Measurements from ENCODE around the gene GP1BA.
"Not testable (repeated sequence)": the region's sequence is repeated elsewhere in the genome, so short reads cannot be mapped to it uniquely, and the experiment has no call there.

Gene GP1BA

DNA sequence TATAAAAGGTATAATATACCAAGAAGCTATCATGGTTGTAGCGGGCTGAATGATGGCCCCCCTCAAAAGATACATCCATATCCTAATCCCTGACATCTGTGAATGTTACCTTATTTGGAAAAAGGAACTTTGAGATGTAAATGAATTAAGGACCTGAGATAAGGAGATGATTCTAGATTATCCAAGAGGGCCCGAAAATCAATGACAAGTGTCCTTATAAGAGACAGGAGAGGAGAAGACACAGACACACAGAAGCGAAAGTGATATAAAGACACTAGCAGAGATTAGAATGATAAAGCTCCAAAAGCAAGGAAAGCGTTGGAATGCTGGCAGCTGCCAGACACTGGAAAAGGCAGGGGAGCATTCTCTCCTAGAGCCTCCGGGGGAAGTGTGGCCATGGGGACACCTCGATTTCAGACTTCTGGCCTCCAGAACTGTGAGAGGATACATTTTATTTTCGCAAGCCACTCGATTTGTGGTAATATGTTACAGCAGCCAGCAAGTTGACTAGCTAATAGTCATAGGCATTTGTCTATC lies 12.5 kb upstream of the GP1BA start:
- DNase-seq (ENCODE audit: low read depth) = no peak
- no peak overlapping the region for H3K4me3 ChIP-seq (ENCODE audit: low read depth, low read length)
- TF ChIP-seq, protein P1, sequence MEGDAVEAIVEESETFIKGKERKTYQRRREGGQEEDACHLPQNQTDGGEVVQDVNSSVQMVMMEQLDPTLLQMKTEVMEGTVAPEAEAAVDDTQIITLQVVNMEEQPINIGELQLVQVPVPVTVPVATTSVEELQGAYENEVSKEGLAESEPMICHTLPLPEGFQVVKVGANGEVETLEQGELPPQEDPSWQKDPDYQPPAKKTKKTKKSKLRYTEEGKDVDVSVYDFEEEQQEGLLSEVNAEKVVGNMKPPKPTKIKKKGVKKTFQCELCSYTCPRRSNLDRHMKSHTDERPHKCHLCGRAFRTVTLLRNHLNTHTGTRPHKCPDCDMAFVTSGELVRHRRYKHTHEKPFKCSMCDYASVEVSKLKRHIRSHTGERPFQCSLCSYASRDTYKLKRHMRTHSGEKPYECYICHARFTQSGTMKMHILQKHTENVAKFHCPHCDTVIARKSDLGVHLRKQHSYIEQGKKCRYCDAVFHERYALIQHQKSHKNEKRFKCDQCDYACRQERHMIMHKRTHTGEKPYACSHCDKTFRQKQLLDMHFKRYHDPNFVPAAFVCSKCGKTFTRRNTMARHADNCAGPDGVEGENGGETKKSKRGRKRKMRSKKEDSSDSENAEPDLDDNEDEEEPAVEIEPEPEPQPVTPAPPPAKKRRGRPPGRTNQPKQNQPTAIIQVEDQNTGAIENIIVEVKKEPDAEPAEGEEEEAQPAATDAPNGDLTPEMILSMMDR (IDR thresholded peaks at IDR 0.05; ENCODE audit: insufficient read depth, low read depth, low read length, missing control alignments) = no peak

- no peak overlapping the region for H3K4me3 ChIP-seq (ENCODE audit: low read depth, low read length)
- no peak for DNase-seq (ENCODE audit: low read depth)
- TF ChIP-seq, protein P1 (IDR thresholded peaks at IDR 0.05; ENCODE audit: insufficient read depth, low read depth, low read length, missing control alignments) = no peak
These were observed 11.6 kb upstream of the GP1BA start for GRCh38 chr17:4920351-4921048.

DNA sequence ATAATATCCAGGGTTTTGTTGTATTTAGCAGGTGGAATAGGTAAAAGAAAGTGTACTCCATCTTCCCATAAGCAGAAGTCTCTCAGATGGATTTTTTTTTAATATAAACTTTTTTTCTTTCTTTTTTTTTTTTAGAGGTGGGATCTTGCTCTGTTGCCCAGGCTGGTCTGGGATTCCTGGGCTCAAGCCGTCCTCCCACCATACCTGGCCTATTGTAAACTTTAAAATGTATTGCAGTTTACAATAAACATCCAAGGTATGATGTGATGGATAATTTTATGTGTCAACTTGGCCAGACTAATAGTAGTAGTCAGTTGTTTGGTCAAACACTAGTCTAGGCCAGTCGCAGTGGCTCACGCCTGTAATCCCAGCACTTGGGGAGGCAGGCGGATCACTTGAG lies 10.8 kb upstream of the GP1BA start:
- TF ChIP-seq, protein P1 (IDR thresholded peaks at IDR 0.05; ENCODE audit: insufficient read depth, low read depth, low read length, missing control alignments) = no peak
- no peak for DNase-seq (ENCODE audit: low read depth)
- H3K4me3 ChIP-seq (ENCODE audit: low read depth, low read length) = no peak overlapping the region

- not testable (repeated sequence) for H3K4me3 ChIP-seq (ENCODE audit: low read depth, low read length); DNase-seq (ENCODE audit: low read depth)
These were observed 5.3 kb upstream of the GP1BA start for GRCh38 chr17:4926577-4927335.

GRCh38 chr17:4928881-4929280 lies 3.2 kb upstream of the GP1BA start:
- TF ChIP-seq, protein P1 (IDR thresholded peaks at IDR 0.05; ENCODE audit: insufficient read depth, low read depth, low read length, missing control alignments) = no peak
- H3K4me3 ChIP-seq (ENCODE audit: low read depth, low read length) = no peak overlapping the region
- no peak for DNase-seq (ENCODE audit: low read depth)

DNA sequence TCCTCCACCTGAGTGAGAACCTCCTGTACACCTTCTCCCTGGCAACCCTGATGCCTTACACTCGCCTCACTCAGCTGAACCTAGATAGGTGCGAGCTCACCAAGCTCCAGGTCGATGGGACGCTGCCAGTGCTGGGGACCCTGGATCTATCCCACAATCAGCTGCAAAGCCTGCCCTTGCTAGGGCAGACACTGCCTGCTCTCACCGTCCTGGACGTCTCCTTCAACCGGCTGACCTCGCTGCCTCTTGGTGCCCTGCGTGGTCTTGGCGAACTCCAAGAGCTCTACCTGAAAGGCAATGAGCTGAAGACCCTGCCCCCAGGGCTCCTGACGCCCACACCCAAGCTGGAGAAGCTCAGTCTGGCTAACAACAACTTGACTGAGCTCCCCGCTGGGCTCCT lies 679 bp downstream of the GP1BA start:
- DNase-seq (ENCODE audit: low read depth) = no peak
- TF ChIP-seq, protein P1 (IDR thresholded peaks at IDR 0.05; ENCODE audit: insufficient read depth, low read depth, low read length, missing control alignments) = no peak
- H3K4me3 ChIP-seq (ENCODE audit: low read depth, low read length) = no peak overlapping the region

DNA sequence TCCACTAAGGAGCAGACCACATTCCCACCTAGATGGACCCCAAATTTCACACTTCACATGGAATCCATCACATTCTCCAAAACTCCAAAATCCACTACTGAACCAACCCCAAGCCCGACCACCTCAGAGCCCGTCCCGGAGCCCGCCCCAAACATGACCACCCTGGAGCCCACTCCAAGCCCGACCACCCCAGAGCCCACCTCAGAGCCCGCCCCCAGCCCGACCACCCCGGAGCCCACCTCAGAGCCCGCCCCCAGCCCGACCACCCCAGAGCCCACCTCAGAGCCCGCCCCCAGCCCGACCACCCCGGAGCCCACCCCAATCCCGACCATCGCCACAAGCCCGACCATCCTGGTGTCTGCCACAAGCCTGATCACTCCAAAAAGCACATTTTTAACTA lies 1.6 kb downstream of the GP1BA start:
- TF ChIP-seq, protein P1 (IDR thresholded peaks at IDR 0.05; ENCODE audit: insufficient read depth, low read depth, low read length, missing control alignments) = no peak
- no peak overlapping the region for H3K4me3 ChIP-seq (ENCODE audit: low read depth, low read length)
- no peak for DNase-seq (ENCODE audit: low read depth)
